ENCODE data around the gene SLC10A3.

Gene SLC10A3

GRCh38 chrX:154441984-154442707, 48.3 kb downstream of the SLC10A3 start:
- DNase-seq (ENCODE audit: low read depth in 1 of 2, low spot score in 1 of 2): no peak

GRCh38 chrX:154441564-154441963, 48.9 kb downstream of the SLC10A3 start:
- no peak for DNase-seq (ENCODE audit: low read depth in 1 of 2, low spot score in 1 of 2)

- no peak for DNase-seq (ENCODE audit: low read depth in 1 of 2, low spot score in 1 of 2)
Observed at GRCh38 chrX:154440623-154441357, 49.6 kb downstream of the SLC10A3 start.

- no peak for DNase-seq (ENCODE audit: low read depth in 1 of 2, low spot score in 1 of 2)
Observed at GRCh38 chrX:154439841-154440240, 50.6 kb downstream of the SLC10A3 start.

GRCh38 chrX:154437971-154438893, 52.2 kb downstream of the SLC10A3 start:
- no peak for DNase-seq (ENCODE audit: low read depth in 1 of 2, low spot score in 1 of 2)
